IMR-90 (cell line): Measurements from ENCODE around the gene PLCXD1. TPM values are rescaled to one million over a fixed set of nuclear protein-coding genes. Genes with fewer than 3 reads are reported as not detected.

Experiments used
- ATAC-seq: fragments of 200-7000 bp; cut with Tn5 transposase; 2 replicates; pipeline ENCODE4 v1.9.1; 2020; ENCODE audit warnings: low read depth, mild to moderate bottlenecking, moderate library complexity
- BruUV-seq: library from RNA; stranded (reverse); fragments of 400-500 nt; replicated peaks from 2 replicates; lab custom pipeline; 2021; lab: Mats Ljungman, UMichigan
- CTCF ChIA-PET: fragments of 300-600 bp; formaldehyde crosslinking; extraction: SDS; loops from one replicate; lab custom pipeline; 2021; ENCODE audit warnings: antibody characterized with exemption; lab: Yijun Ruan, JAX
- POLR2A ChIA-PET: fragments of 300-600 bp; sonication (Branson Sonifier 250); formaldehyde crosslinking; loops from one replicate; lab custom pipeline; 2022; ENCODE audit warnings: antibody characterized with exemption; ENCODE audit not compliant: unreplicated experiment; lab: Charles Lee
- DNase-seq: peaks from one replicate; pipeline ENCODE4 v3.0.0; 2013
- H2AFZ ChIP-seq: replicated peaks from 2 replicates; pipeline ENCODE3; 2013; ENCODE audit warnings: low read length, mild to moderate bottlenecking; ENCODE audit not compliant: poor library complexity
- H2AK5ac ChIP-seq: 2 replicates; pipeline ENCODE4 v1.6.1; 2013; ENCODE audit warnings: low read depth, low read length, inconsistent platforms
- H2AK9ac ChIP-seq: replicated peaks from 2 replicates; pipeline ENCODE3; 2013; ENCODE audit warnings: mild to moderate bottlenecking, low read depth, low read length, moderate library complexity; ENCODE audit not compliant: poor library complexity
- H2BK120ac ChIP-seq: 2 replicates; pipeline ENCODE4 v1.6.1; 2013; ENCODE audit warnings: low read depth, low read length, inconsistent platforms
- H2BK15ac ChIP-seq: 3 replicates; pipeline ENCODE4 v1.6.1; 2013; ENCODE audit warnings: low read depth, low read length, inconsistent platforms
- H2BK20ac ChIP-seq: 2 replicates; pipeline ENCODE4 v1.6.1; 2013; ENCODE audit warnings: low read depth, mild to moderate bottlenecking, inconsistent platforms, low read length, moderate library complexity
- H2BK5ac ChIP-seq: 2 replicates; pipeline ENCODE4 v1.6.1; 2013; ENCODE audit warnings: mild to moderate bottlenecking, low read depth, low read length, inconsistent platforms; ENCODE audit not compliant: poor library complexity, severe bottlenecking
- H3K14ac ChIP-seq: replicated peaks from 2 replicates; pipeline ENCODE4 v1.6.1; 2013; ENCODE audit warnings: low read depth, low read length, inconsistent platforms
- H3K18ac ChIP-seq: 2 replicates; pipeline ENCODE4 v1.6.1; 2013; ENCODE audit warnings: low read depth, low read length, control low read depth
- H3K23ac ChIP-seq: 2 replicates; pipeline ENCODE4 v1.6.1; 2013; ENCODE audit warnings: low read depth, low read length, inconsistent platforms
- H3K27ac ChIP-seq: 2 replicates; pipeline ENCODE4 v1.5.1; 2013; ENCODE audit warnings: mild to moderate bottlenecking, control low read depth, low read length; ENCODE audit not compliant: insufficient read depth
- H3K27me3 ChIP-seq: 2 replicates; pipeline ENCODE4 v1.6.1; 2013; ENCODE audit warnings: low read length; ENCODE audit not compliant: control insufficient read depth, insufficient read depth
- H3K36me3 ChIP-seq: 2 replicates; pipeline ENCODE4 v1.6.1; 2013; ENCODE audit warnings: low read length, mixed read lengths; ENCODE audit not compliant: control insufficient read depth, insufficient read depth
- H3K4ac ChIP-seq: 2 replicates; pipeline ENCODE4 v1.6.1; 2013; ENCODE audit warnings: low read depth, low read length, inconsistent platforms
- H3K4me1 ChIP-seq: 2 replicates; pipeline ENCODE4 v1.6.1; 2013; ENCODE audit warnings: low read length, mixed read lengths; ENCODE audit not compliant: control insufficient read depth, insufficient read depth
- H3K4me2 ChIP-seq: 2 replicates; pipeline ENCODE4 v1.6.1; 2013; ENCODE audit warnings: low read depth, mild to moderate bottlenecking, control low read depth, low read length, moderate library complexity
- H3K4me3 ChIP-seq: 2 replicates; pipeline ENCODE4 v1.5.1; 2013; ENCODE audit warnings: low read depth, mild to moderate bottlenecking, control low read depth, low read length, moderate library complexity; ENCODE audit not compliant: insufficient read depth
- H3K56ac ChIP-seq: 2 replicates; pipeline ENCODE4 v1.6.1; 2013; ENCODE audit warnings: low read length, inconsistent platforms; ENCODE audit not compliant: insufficient read depth; ENCODE audit errors: extremely low read depth
- H3K79me1 ChIP-seq, 2 experiments: 2 replicates each; pipeline ENCODE4 v1.6.1; 2013; ENCODE audit warnings: low read length in 2 of 2, inconsistent platforms in 1 of 2, low read depth in 1 of 2
- H3K9ac ChIP-seq: 2 replicates; pipeline ENCODE4 v1.6.1; 2013; ENCODE audit warnings: low read depth, low read length, control low read depth
- H3K9me1 ChIP-seq: 2 replicates; pipeline ENCODE4 v1.6.1; 2013; ENCODE audit warnings: low read length, inconsistent platforms; ENCODE audit not compliant: insufficient read depth
- H3K9me3 ChIP-seq: 2 replicates; pipeline ENCODE4 v1.6.1; 2013; ENCODE audit warnings: low read length; ENCODE audit not compliant: control insufficient read depth, insufficient read depth
- H4K20me1 ChIP-seq: 2 replicates; pipeline ENCODE4 v1.6.1; 2013; ENCODE audit warnings: low read length, inconsistent platforms; ENCODE audit not compliant: insufficient read depth
- H4K5ac ChIP-seq: 2 replicates; pipeline ENCODE4 v1.6.1; 2013; ENCODE audit warnings: mild to moderate bottlenecking, low read depth, low read length, control low read depth
- H4K8ac ChIP-seq, 2 experiments: 2 replicates each; pipeline ENCODE4 v1.6.1; 2013; ENCODE audit warnings: low read depth in 2 of 2, low read length in 2 of 2, control low read depth in 1 of 2, inconsistent platforms in 1 of 2
- H4K91ac ChIP-seq: 2 replicates; pipeline ENCODE4 v1.6.1; 2013; ENCODE audit warnings: low read depth, low read length, inconsistent platforms; ENCODE audit not compliant: insufficient read depth
- BHLHE40 ChIP-seq: fragments of 150-350 bp; IDR thresholded peaks from 2 replicates; pipeline ENCODE4 v1.6.1; 2016; ENCODE audit warnings: mild to moderate bottlenecking, low read depth, low read length
- CEBPB ChIP-seq: IDR thresholded peaks from 2 replicates; pipeline ENCODE4 v1.6.1; 2012; ENCODE audit warnings: low read depth, low read length, improper control_type of control experiment
- FOS ChIP-seq: fragments of 150-350 bp; IDR thresholded peaks from 2 replicates; pipeline ENCODE4 v1.6.1; 2016; ENCODE audit warnings: low read depth, low read length
- MAFK ChIP-seq: IDR thresholded peaks from 2 replicates; pipeline ENCODE4 v1.6.1; 2012; ENCODE audit warnings: low read depth, low read length, improper control_type of control experiment
- MAZ ChIP-seq: IDR thresholded peaks from 2 replicates; pipeline ENCODE4 v1.6.1; 2012; ENCODE audit warnings: low read depth, mild to moderate bottlenecking, low read length, improper control_type of control experiment, moderate library complexity, borderline replicate concordance
- MXI1 ChIP-seq: IDR thresholded peaks from 2 replicates; pipeline ENCODE4 v1.6.1; 2012; ENCODE audit warnings: low read depth, mild to moderate bottlenecking, low read length, moderate library complexity, borderline replicate concordance
- NFE2L2 ChIP-seq: fragments of 150-350 bp; IDR thresholded peaks from 2 replicates; pipeline ENCODE4 v1.6.1; 2016; ENCODE audit warnings: low read depth, mild to moderate bottlenecking, low read length
- RCOR1 ChIP-seq: IDR thresholded peaks from 2 replicates; pipeline ENCODE4 v1.6.1; 2012; ENCODE audit warnings: mild to moderate bottlenecking, low read length, improper control_type of control experiment; ENCODE audit not compliant: insufficient replicate concordance
- SMC3 ChIP-seq: fragments of 150-350 bp; IDR thresholded peaks from 2 replicates; pipeline ENCODE4 v1.6.1; 2016; ENCODE audit warnings: low read depth, mild to moderate bottlenecking, antibody characterized with exemption, low read length, moderate library complexity
- WGBS, 2 experiments: methylation state at CpG; one replicate each; pipeline versions ENCODE4 v1.1.5 to v1.1.7; 2013; ENCODE audit warnings: missing lambda C conversion rate in 2 of 2; ENCODE audit not compliant: insufficient read length in 1 of 2; ENCODE audit errors: extremely low coverage in 2 of 2; 5-methylcytosine and 5-hydroxymethylcytosine counted together
- dilution Hi-C: fragments of 300-500 bp; cut with HindIII; formaldehyde crosslinking; loops from one replicate; pipeline ENCODE4 v1.14.3; 2018; ENCODE audit warnings: low sequenced_read_pairs; ENCODE audit not compliant: unreplicated experiment
- in situ Hi-C: fragments of 300-500 bp; cut with MboI; formaldehyde crosslinking; loops from 3 replicates; pipeline ENCODE4 v1.14.3; 2019; ENCODE audit warnings: low sequenced_read_pairs, inconsistent platforms, mixed read lengths
- intact Hi-C: fragments of 100-400 bp; cut with micrococcal nuclease; formaldehyde crosslinking; loops from 2 replicates; pipeline ENCODE4 v1.10.0; 2022
- polyA plus RNA-seq, 3 experiments: library from polyadenylated mRNA; depleted of rRNA; stranded (reverse); fragments of >200 nt; gene quantifications; 2 replicates each; pipeline ENCODE4 v1.2.3, GENCODE V29; 2012; ENCODE audit warnings: low replicate concordance in 1 of 3
- total RNA-seq: library from RNA; depleted of rRNA; stranded (reverse); fragments of >200 nt; gene quantifications from 2 replicates; pipeline ENCODE4 v1.2.3, GENCODE V29; 2012
- TF ChIP-seq, protein P1 (sequence below): conservative IDR thresholded peaks from 2 replicates; pipeline ENCODE4 v1.5.1; 2012; ENCODE audit warnings: mild to moderate bottlenecking, low read depth, low read length, improper control_type of control experiment
- TF ChIP-seq, protein P2 (sequence below): fragments of 150-350 bp; IDR thresholded peaks from 2 replicates; pipeline ENCODE4 v1.6.1; 2016; ENCODE audit warnings: low read depth, mild to moderate bottlenecking, low read length, moderate library complexity, borderline replicate concordance
- TF ChIP-seq, protein P3 (sequence below): fragments of 150-350 bp; IDR thresholded peaks from 2 replicates; pipeline ENCODE4 v1.6.1; 2017; ENCODE audit warnings: mild to moderate bottlenecking, antibody characterized with exemption, low read length, low read depth

The PLCXD1 gene
- total and polyA plus RNA-seq, 2 of the 4 experiments (the other 2 are of a cell fraction) = 16.7 to 17.7 TPM

DNA sequence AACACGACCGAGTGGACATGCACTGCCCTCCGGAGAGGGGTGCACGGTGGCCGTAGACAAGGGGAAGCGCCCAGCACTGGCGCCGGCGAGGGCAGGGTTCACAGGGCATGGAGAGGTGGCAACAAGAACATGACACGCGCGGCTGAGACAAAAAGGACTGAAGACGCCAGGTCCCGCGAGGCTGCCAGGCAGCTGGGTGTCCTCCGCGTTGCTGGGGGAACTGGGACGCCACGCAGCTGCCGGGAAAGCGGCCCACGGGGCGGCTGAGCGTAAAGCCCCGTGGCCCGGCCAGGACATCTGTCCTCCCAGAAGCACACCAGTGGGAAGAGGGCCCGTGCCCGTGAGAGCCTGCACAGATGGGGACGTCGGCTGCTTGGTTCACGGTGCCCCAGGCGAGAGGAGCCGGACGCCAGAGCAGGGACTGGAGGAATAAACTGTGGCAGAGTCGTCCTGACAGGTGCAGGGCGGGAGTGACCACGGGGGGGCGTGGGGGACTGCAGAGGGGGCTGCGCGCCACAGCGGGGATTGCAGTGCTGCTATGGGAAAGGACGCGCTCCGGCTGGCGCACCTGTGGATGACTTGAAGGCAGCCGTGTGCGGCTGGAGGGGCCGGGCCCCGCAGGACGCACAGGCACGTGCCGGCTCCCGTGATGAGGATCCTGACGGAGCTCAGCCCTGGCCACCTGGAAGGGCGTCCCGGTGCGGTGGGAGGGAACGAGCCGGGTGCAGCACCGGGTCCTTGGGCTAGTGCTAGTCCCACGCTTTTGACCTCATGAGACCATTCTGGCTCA lies 69.5 kb downstream of the PLCXD1 start:
- H3K4me2 ChIP-seq = no peak overlapping the region
- H3K27me3 ChIP-seq = no peaks in the 10 kb centered on the region
- H3K18ac ChIP-seq = no peak overlapping the region
- no peak overlapping the region for H3K4me3 ChIP-seq
- H3K4ac ChIP-seq = no peak overlapping the region
- DNase-seq (no peak), ATAC-seq (no peak)
- CTCF ChIA-PET = no interaction called here
- peaks cover 0 to under 1% of the 10 kb centered on the region in 2 experiments; a peak in 2 of 4 replicates for H3K79me1 ChIP-seq
- H2BK15ac ChIP-seq = no peak overlapping the region
- H2AFZ ChIP-seq = no peak overlapping the region
- no peak overlapping the region for H2BK5ac ChIP-seq
- H3K9ac ChIP-seq = no peak overlapping the region
- H3K4me1 ChIP-seq = no peaks in the 10 kb centered on the region; the same call in 1 of the 2 replicates
- no peak overlapping the region for H2BK20ac ChIP-seq
- H2BK120ac ChIP-seq = no peak overlapping the region
- no peak overlapping the region for H4K91ac ChIP-seq
- no peaks in the 10 kb centered on the region for H3K9me3 ChIP-seq
- H3K27ac ChIP-seq = no peak overlapping the region
- TF ChIP-seq MXI1 (no peak), NFE2L2 (no peak), SMC3 (no peak), MAFK (no peak), MAZ (no peak), FOS (no peak), CEBPB (no peak), BHLHE40 (no peak), RCOR1 (no peak)
- TF ChIP-seq, protein P1, sequence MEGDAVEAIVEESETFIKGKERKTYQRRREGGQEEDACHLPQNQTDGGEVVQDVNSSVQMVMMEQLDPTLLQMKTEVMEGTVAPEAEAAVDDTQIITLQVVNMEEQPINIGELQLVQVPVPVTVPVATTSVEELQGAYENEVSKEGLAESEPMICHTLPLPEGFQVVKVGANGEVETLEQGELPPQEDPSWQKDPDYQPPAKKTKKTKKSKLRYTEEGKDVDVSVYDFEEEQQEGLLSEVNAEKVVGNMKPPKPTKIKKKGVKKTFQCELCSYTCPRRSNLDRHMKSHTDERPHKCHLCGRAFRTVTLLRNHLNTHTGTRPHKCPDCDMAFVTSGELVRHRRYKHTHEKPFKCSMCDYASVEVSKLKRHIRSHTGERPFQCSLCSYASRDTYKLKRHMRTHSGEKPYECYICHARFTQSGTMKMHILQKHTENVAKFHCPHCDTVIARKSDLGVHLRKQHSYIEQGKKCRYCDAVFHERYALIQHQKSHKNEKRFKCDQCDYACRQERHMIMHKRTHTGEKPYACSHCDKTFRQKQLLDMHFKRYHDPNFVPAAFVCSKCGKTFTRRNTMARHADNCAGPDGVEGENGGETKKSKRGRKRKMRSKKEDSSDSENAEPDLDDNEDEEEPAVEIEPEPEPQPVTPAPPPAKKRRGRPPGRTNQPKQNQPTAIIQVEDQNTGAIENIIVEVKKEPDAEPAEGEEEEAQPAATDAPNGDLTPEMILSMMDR = no peak
- TF ChIP-seq, protein P2, sequence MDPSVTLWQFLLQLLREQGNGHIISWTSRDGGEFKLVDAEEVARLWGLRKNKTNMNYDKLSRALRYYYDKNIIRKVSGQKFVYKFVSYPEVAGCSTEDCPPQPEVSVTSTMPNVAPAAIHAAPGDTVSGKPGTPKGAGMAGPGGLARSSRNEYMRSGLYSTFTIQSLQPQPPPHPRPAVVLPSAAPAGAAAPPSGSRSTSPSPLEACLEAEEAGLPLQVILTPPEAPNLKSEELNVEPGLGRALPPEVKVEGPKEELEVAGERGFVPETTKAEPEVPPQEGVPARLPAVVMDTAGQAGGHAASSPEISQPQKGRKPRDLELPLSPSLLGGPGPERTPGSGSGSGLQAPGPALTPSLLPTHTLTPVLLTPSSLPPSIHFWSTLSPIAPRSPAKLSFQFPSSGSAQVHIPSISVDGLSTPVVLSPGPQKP = no peak
- TF ChIP-seq, protein P3, sequence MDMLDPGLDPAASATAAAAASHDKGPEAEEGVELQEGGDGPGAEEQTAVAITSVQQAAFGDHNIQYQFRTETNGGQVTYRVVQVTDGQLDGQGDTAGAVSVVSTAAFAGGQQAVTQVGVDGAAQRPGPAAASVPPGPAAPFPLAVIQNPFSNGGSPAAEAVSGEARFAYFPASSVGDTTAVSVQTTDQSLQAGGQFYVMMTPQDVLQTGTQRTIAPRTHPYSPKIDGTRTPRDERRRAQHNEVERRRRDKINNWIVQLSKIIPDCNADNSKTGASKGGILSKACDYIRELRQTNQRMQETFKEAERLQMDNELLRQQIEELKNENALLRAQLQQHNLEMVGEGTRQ = no peak
- no peak overlapping the region for H3K56ac ChIP-seq
- no peaks in the 10 kb centered on the region; the same call in 1 of the 2 replicates for H4K20me1 ChIP-seq
- H3K14ac ChIP-seq = no peak overlapping the region
- H4K5ac ChIP-seq = no peak overlapping the region
- no TSS peak for BruUV-seq
- POLR2A ChIA-PET = no interaction called here
- H2AK9ac ChIP-seq = no peak overlapping the region
- dilution Hi-C loops (no loop called here), in situ Hi-C loops (no loop called here), intact Hi-C loops (no loop called here)
- no peak overlapping the region for H4K8ac ChIP-seq
- no peaks in the 10 kb centered on the region for H3K9me1 ChIP-seq
- H3K23ac ChIP-seq = no peak overlapping the region
- 97% methylated on average over 43 of the region's 61 CpGs; no CpG with 5 or more reads in 1 of the 2 experiments for WGBS, 2 experiments
- peaks cover 9% of the 10 kb centered on the region for H3K36me3 ChIP-seq
- H2AK5ac ChIP-seq = no peak overlapping the region
